Stomach (tissue), 4 donors: Measurements from ENCODE around the gene DRAP1.

Experiments
- POLR2A ChIP-seq, 4 donors: fragments of 450-650 bp; IDR thresholded peaks; one replicate each; pipeline ENCODE4 v1.6.1; 2016; ENCODE audit warnings: antibody characterized with exemption in 4 of 4, control low read depth in 2 of 4, mild to moderate bottlenecking in 1 of 4, moderate library complexity in 1 of 4
- POLR2AphosphoS5 ChIP-seq, 3 donors: sonication (generic); formaldehyde crosslinking; IDR thresholded peaks; one replicate each; pipeline ENCODE4 v1.6.1; 2016; ENCODE audit warnings: antibody characterized with exemption in 3 of 3
- TF ChIP-seq, protein P1 (sequence below), 7 experiments: fragments of 450-650 bp in 4 of 7; fragments of 200-600 bp in 3 of 7; sonication (generic) in 3 of 7; IDR thresholded peaks; one replicate each; pipeline ENCODE4 v1.5.1; 2016 to 2019; ENCODE audit warnings: antibody characterized with exemption in 7 of 7, control low read depth in 2 of 7, mild to moderate bottlenecking in 1 of 7

DNA sequence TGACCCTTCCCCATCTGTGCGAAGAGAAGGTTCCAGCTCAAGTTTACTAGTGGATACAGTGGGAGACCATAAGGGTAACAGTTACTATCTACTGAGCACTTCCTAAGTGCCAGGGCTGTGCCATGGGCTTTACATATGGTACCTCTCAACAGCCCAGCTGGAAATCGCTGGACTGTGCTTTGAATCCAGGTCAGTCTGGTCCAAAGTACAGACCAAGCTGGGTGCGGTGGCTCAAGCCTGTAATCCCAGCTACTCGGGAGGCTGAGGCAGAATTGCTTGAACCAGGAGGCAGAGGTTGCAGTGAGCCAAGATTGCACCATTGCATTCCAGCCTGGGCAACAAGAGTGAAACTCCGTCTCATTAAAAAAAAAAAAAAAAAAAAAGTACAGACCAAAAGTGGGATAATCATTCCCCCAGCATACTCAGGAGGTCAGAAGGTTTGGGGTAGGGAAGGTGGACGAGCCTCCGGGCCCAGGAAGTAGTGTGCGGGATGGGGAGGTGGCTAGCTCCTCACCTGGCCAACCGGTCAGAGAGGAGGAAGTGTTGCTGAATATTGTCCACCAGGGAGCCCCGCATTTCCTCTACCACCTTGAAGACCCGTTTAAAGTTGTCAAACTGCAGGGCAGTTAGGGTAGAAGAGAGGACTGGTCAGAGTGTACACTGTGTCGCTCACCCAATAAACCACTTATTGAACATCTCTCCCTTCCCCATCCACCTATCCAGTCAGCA lies 33.3 kb upstream of the DRAP1 start:
- TF ChIP-seq POLR2A (IDR thresholded peaks at IDR 0.05), result no peak
- no peak for TF ChIP-seq POLR2AphosphoS5 (IDR thresholded peaks at IDR 0.05)
- TF ChIP-seq, protein P1, sequence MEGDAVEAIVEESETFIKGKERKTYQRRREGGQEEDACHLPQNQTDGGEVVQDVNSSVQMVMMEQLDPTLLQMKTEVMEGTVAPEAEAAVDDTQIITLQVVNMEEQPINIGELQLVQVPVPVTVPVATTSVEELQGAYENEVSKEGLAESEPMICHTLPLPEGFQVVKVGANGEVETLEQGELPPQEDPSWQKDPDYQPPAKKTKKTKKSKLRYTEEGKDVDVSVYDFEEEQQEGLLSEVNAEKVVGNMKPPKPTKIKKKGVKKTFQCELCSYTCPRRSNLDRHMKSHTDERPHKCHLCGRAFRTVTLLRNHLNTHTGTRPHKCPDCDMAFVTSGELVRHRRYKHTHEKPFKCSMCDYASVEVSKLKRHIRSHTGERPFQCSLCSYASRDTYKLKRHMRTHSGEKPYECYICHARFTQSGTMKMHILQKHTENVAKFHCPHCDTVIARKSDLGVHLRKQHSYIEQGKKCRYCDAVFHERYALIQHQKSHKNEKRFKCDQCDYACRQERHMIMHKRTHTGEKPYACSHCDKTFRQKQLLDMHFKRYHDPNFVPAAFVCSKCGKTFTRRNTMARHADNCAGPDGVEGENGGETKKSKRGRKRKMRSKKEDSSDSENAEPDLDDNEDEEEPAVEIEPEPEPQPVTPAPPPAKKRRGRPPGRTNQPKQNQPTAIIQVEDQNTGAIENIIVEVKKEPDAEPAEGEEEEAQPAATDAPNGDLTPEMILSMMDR (IDR thresholded peaks at IDR 0.05), result no peak
